IMR-90 (cell line): Measurements from ENCODE around the gene ATG7.

Source experiments
- CEBPB ChIP-seq: IDR thresholded peaks from 2 replicates; pipeline ENCODE4 v1.6.1; 2012; ENCODE audit warnings: low read depth, low read length, improper control_type of control experiment
- CHD1 ChIP-seq: IDR thresholded peaks from 2 replicates; pipeline ENCODE4 v1.6.1; 2012; ENCODE audit warnings: low read depth, low read length, improper control_type of control experiment
- CTCF ChIP-seq: conservative IDR thresholded peaks from 2 replicates; pipeline ENCODE4 v1.5.1; 2012; ENCODE audit warnings: mild to moderate bottlenecking, low read depth, low read length, improper control_type of control experiment
- ELK1 ChIP-seq: fragments of 150-350 bp; IDR thresholded peaks from 2 replicates; pipeline ENCODE4 v1.6.1; 2016; ENCODE audit warnings: low read depth, mild to moderate bottlenecking, low read length, moderate library complexity, borderline replicate concordance
- FOS ChIP-seq: fragments of 150-350 bp; IDR thresholded peaks from 2 replicates; pipeline ENCODE4 v1.6.1; 2016; ENCODE audit warnings: low read depth, low read length
- MAFK ChIP-seq: IDR thresholded peaks from 2 replicates; pipeline ENCODE4 v1.6.1; 2012; ENCODE audit warnings: low read depth, low read length, improper control_type of control experiment
- MXI1 ChIP-seq: IDR thresholded peaks from 2 replicates; pipeline ENCODE4 v1.6.1; 2012; ENCODE audit warnings: low read depth, mild to moderate bottlenecking, low read length, moderate library complexity, borderline replicate concordance
- NFE2L2 ChIP-seq: fragments of 150-350 bp; IDR thresholded peaks from 2 replicates; pipeline ENCODE4 v1.6.1; 2016; ENCODE audit warnings: low read depth, mild to moderate bottlenecking, low read length
- POLR2A ChIP-seq: IDR thresholded peaks from 2 replicates; pipeline ENCODE4 v1.6.1; 2012; ENCODE audit warnings: mild to moderate bottlenecking, low read depth, low read length
- RAD21 ChIP-seq: IDR thresholded peaks from 2 replicates; pipeline ENCODE4 v1.6.1; 2012; ENCODE audit warnings: low read length, improper control_type of control experiment
- RCOR1 ChIP-seq: IDR thresholded peaks from 2 replicates; pipeline ENCODE4 v1.6.1; 2012; ENCODE audit warnings: mild to moderate bottlenecking, low read length, improper control_type of control experiment; ENCODE audit not compliant: insufficient replicate concordance
- RFX5 ChIP-seq: IDR thresholded peaks from 2 replicates; pipeline ENCODE4 v1.8.0; 2012; ENCODE audit warnings: low read depth, mild to moderate bottlenecking, low read length, moderate library complexity
- TF ChIP-seq, protein P1 (sequence below): fragments of 150-350 bp; IDR thresholded peaks from 2 replicates; pipeline ENCODE4 v1.6.1; 2017; ENCODE audit warnings: mild to moderate bottlenecking, antibody characterized with exemption, low read length, low read depth

DNA sequence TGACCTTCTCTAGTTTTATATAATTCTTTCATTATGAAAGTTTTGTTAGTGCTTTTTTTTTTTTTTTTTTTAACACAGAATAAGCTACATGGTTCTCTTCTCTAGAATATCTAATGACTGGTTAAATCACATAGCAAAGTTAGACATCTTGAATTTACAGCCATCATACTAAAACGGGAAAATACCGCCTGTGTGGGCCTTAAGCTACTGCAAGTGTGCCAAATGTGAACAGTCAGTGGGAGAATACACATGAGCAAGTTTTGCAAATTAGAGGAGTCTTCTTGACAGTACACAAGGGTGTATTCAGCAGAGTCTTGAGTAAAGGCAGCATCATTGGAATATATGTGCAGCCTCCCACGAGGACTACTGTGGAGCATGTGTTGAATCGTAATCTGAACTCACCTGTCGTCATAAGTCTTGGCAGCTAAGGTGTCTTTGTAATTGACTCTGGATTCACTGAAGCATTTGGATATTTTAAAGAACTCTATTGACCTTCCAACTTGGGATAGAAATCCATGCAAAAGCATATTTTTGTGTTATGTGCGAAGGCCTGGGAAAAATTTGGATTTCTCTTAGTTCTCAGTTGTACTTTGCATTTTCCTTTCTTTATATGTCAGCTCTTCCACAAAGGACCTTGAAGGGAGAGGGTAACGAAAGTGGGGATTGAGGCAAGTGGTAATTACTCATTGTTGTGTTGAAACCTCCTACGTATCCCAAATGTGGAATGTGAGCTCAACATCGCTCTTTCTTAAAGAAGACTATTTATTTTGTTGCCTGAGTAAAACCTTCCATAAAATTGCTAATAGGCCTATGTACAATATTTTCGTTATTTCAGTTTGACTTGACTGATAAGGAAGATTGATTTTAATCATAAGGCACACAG is 117.4 kb downstream of the ATG7 start:
- TF ChIP-seq RFX5 (no peak), POLR2A (no peak), MAFK (no peak), CTCF (no peak), CEBPB (no peak), MXI1 (no peak), RCOR1 (no peak), NFE2L2 (no peak), FOS (no peak), ELK1 (no peak), CHD1 (no peak), RAD21 (no peak)
- TF ChIP-seq, protein P1, sequence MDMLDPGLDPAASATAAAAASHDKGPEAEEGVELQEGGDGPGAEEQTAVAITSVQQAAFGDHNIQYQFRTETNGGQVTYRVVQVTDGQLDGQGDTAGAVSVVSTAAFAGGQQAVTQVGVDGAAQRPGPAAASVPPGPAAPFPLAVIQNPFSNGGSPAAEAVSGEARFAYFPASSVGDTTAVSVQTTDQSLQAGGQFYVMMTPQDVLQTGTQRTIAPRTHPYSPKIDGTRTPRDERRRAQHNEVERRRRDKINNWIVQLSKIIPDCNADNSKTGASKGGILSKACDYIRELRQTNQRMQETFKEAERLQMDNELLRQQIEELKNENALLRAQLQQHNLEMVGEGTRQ: no peak
